ENCODE data around the gene GALNT17.

DNA sequence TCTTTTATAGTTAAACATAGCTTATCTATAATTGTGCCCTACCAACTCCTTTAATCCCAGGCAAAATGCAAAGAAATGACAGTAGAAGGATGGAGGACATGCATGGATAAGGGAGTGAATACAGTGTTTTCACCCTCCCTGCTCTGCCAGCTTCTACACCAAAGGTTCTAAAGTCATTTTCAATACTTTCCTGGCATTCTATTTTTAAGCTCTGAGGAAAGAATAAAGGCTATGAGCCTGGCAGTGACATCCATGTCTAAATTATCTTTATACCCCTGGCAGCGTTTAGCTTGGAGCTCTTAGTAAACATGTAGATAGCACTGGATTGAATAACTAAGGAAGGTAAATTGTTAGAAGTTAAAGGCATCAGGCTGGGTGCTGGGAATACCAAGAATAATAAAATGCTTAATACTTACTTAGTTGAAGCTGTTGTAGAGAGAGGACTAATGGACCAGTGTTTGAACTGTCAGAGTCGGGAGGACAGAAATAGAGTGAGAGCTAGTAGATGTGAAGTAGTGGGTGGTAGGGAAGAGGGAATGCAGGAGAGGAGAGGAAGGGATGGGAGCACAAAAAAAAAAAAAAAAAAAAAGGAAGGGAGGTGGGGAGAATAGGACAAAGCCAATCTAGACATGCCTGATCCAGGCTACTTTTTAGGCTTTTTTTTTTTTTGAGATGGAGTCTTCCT lies 518.9 kb downstream of the GALNT17 start:
- no peak for TF ChIP-seq GATA3 (IDR thresholded peaks at IDR 0.05; ENCODE audit: low read depth, low read length)
- TF ChIP-seq GATA2 (IDR thresholded peaks at IDR 0.05; ENCODE audit: low read depth, low read length), result no peak

Data from SH-SY5Y (cell line).